ENCODE results near the gene KDM2B. TPM values are rescaled to one million over a fixed set of nuclear protein-coding genes. Genes with fewer than 3 reads are reported as not detected.

The KDM2B gene
- total RNA-seq, 1 donor from 2014 or later = 21.3 TPM

DNA sequence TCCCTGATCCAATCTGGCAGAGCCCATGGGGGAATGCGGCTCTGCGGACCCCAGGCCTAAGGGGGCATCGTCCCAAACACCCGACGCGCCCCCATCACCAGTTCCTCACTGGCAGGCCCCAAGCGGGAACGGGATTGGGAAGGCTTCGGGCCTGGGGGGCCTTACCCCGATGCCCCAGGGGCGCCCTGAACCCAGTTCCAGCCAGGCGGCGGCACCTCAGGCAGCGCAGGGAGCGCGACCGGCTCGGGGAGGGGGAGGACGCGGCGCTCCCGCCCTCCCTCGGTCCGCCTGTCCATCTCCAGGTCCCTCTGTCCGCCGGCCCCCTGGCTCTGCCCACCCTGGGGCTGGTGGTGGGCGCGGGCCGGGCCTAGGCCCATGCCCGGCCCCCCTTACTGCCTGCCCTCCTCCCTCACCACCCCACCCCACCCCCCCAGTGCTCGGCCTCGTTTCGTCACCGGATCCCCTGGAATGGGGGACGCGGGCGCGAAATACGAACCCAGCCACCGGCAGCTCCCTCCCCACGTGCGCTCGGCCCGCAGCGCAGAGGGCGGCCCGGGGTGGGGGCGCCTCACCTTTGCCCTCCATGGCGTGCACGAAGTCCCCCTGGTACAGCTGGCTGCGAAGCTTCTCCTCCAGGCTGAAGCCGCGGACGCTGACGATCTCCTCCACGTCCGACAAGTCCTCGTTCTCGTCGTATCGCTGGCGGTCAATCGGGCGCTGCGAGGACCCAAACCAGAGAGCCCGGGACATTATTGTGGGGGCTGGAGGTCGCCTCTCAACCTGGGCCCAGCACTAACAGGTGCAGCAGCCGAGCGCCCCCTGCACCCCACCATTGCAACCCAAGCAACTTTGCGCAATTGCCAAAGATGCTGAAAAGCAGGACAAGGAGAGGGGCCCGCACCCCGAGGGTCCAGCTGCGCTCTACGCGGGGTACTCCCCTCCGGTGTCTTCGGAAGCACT is 2.3 kb downstream of the KDM2B start:
- Mint-ChIP-seq H3K4me3 (ENCODE audit: unreplicated experiment) (peak overlapping the region; percentile 93), H3K27me3 (ENCODE audit: low read depth) (no peaks in the 10 kb centered on the region), H3K27ac (ENCODE audit: unreplicated experiment) (peak overlapping the region; percentile 69), H3K4me1 (ENCODE audit: low read depth) (peaks cover 56% of the 10 kb centered on the region), H3K9me3 (ENCODE audit: low read depth) (no peaks in the 10 kb centered on the region), H3K36me3 (ENCODE audit: low read depth) (peaks cover 6% of the 10 kb centered on the region)
- no peak for DNase-seq (ENCODE audit: low spot score)
- TF ChIP-seq, protein P1, sequence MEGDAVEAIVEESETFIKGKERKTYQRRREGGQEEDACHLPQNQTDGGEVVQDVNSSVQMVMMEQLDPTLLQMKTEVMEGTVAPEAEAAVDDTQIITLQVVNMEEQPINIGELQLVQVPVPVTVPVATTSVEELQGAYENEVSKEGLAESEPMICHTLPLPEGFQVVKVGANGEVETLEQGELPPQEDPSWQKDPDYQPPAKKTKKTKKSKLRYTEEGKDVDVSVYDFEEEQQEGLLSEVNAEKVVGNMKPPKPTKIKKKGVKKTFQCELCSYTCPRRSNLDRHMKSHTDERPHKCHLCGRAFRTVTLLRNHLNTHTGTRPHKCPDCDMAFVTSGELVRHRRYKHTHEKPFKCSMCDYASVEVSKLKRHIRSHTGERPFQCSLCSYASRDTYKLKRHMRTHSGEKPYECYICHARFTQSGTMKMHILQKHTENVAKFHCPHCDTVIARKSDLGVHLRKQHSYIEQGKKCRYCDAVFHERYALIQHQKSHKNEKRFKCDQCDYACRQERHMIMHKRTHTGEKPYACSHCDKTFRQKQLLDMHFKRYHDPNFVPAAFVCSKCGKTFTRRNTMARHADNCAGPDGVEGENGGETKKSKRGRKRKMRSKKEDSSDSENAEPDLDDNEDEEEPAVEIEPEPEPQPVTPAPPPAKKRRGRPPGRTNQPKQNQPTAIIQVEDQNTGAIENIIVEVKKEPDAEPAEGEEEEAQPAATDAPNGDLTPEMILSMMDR (IDR thresholded peaks at IDR 0.05) = peak; percentile 30

DNA sequence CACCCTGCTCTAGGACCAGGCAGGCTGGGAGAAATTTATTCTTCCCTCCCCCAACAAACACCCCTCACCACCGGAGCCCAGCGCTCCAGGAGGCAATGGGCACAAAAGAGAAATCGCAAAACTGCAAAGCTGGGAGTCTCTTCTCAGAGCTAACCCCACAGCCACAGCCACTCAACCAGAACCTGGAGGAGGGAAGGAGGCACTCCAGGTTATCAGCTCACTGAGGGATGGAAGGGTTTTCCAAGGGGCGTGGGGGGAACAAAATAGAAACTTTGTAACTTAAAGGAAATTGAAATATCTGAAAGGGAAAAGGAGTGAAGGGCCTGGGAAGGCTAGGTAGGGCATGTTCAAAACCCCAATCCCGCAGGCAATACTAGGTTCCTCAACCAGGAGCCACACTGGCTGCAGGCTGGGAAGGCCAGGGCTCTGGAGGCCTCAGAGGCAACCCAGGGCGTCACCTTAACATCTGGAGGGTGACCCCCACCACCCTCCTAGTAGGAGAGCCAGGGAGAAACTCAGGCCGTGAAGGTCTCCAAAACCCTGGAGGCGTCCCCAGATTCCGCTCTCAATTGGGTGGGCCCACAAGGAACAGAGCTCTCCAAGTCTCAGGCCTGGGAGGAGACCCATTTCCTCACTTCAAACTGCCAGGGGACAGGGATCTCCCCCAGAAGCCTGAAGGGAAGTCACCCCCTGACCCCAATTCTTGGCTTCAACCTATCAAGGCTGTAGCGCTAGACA is 3.2 kb downstream of the KDM2B start:
- Mint-ChIP-seq H3K4me1 (ENCODE audit: low read depth) (peaks cover 53% of the 10 kb centered on the region), H3K27ac (ENCODE audit: unreplicated experiment) (peak overlapping the region; percentile 94), H3K27me3 (ENCODE audit: low read depth) (no peaks in the 10 kb centered on the region), H3K4me3 (ENCODE audit: unreplicated experiment) (peak overlapping the region; percentile 62), H3K36me3 (ENCODE audit: low read depth) (peaks cover 6% of the 10 kb centered on the region), H3K9me3 (ENCODE audit: low read depth) (no peaks in the 10 kb centered on the region)
- DNase-seq (ENCODE audit: low spot score) = no peak
- TF ChIP-seq, protein P1 (IDR thresholded peaks at IDR 0.05) = no peak

DNA sequence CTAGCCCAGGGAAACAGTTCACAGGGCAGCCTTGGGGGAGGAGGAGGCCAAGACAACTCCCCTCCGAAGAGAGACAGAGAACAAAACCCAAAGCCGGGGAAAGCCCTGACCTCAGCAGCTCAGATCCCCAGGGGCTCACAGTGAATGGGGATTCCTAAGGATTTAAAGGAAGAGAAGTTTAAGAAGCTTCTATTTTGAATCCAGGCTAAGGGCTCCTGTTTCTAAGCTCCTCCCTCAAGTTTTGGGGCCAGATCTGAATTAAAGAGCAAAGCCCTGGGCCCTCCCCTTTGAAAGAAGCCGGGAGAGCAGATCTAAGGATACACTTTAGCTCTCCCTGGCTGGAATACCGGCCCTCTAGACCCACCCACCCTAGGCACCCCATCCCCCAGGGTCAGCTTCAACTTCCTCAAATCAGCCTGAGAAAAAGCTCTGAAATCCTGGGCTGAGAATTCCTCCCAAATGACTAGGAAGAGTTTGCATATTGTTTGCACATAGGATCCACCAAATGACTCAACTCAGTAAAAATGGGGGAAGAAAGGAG is 3.9 kb downstream of the KDM2B start:
- peaks cover 46% of the 10 kb centered on the region for H3K4me1 Mint-ChIP-seq (ENCODE audit: low read depth)
- H3K4me3 Mint-ChIP-seq (ENCODE audit: unreplicated experiment) = peak overlapping the region; percentile 62
- H3K36me3 Mint-ChIP-seq (ENCODE audit: low read depth) = peaks cover 9% of the 10 kb centered on the region
- no peaks in the 10 kb centered on the region for H3K9me3 Mint-ChIP-seq (ENCODE audit: low read depth)
- peak overlapping the region; percentile 94 for H3K27ac Mint-ChIP-seq (ENCODE audit: unreplicated experiment)
- TF ChIP-seq, protein P1 (IDR thresholded peaks at IDR 0.05) = no peak
- H3K27me3 Mint-ChIP-seq (ENCODE audit: low read depth) = no peaks in the 10 kb centered on the region
- DNase-seq (ENCODE audit: low spot score) = no peak

DNA sequence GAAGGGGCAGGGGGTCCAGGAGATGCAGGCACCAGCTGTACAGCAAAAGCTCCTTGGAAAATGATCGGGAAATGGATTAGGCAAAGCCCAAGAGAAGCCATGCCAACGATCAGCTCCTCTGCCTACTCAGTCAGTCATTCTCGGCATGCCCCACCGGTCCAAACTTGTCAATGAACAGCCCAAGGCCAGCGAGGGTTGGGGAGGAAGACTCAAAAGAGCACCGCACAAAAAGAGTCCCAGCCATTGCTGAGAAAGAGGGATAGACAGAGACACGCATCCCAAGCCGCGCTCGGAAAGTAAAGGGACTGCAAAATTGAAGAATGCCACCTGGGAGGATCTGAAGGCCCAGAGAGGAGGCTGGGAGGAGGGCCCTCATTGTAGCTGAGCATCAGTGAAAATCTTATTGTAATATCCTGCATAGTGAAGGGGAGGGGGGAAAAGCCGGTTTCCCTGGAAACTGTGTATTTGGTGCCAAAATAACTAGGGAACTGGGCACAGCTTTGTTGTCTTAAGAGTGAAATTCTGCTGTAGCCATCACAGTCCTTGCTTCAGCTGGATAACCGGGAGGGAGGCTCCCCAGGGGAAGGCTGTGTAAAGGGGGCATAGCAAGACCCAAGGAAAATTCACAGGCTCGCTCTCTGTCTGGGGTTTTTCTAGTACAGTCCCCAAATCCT is 4.7 kb downstream of the KDM2B start:
- H3K27me3 Mint-ChIP-seq (ENCODE audit: low read depth) = no peaks in the 10 kb centered on the region
- no peaks in the 10 kb centered on the region for H3K9me3 Mint-ChIP-seq (ENCODE audit: low read depth)
- TF ChIP-seq, protein P1 (IDR thresholded peaks at IDR 0.05) = no peak
- peaks cover 38% of the 10 kb centered on the region for H3K4me1 Mint-ChIP-seq (ENCODE audit: low read depth)
- H3K36me3 Mint-ChIP-seq (ENCODE audit: low read depth) = peaks cover 11% of the 10 kb centered on the region
- H3K27ac Mint-ChIP-seq (ENCODE audit: unreplicated experiment) = peak overlapping the region; percentile 94
- H3K4me3 Mint-ChIP-seq (ENCODE audit: unreplicated experiment) = peak overlapping the region; percentile 31
- DNase-seq (ENCODE audit: low spot score) = no peak

Data from chondrocyte (in vitro differentiated cells).